GM18519 (cell line): ENCODE measurements around the gene CST1.
"Not testable (repeated sequence)": the region's sequence is repeated elsewhere in the genome, so short reads cannot be mapped to it uniquely, and the experiment has no call there.

ENCODE experiments used
- ATAC-seq: cut with Tn5 transposase; IDR thresholded peaks from one replicate; pipeline ENCODE4 v1.9.1; 2021; ENCODE audit warnings: mild to moderate bottlenecking, moderate library complexity; ENCODE audit not compliant: unreplicated experiment, low FRiP score

CST1 gene

GRCh38 chr20:23756792-23757191, 6.1 kb upstream of the CST1 start:
- not testable (repeated sequence) for ATAC-seq

- ATAC-seq = not testable (repeated sequence)
Observed at GRCh38 chr20:23755131-23755611, 4.4 kb upstream of the CST1 start.

GRCh38 chr20:23754731-23755130, 4.0 kb upstream of the CST1 start:
- no peak for ATAC-seq

- ATAC-seq = no peak
Observed at GRCh38 chr20:23753589-23753988, 2.9 kb upstream of the CST1 start.

- no peak for ATAC-seq
Observed at GRCh38 chr20:23753194-23753548, 2.4 kb upstream of the CST1 start.

- no peak for ATAC-seq
Observed at GRCh38 chr20:23752481-23753193, 1.9 kb upstream of the CST1 start.

- ATAC-seq = no peak
Observed at GRCh38 chr20:23752019-23752418, 1.3 kb upstream of the CST1 start.

- ATAC-seq = no peak
Observed at GRCh38 chr20:23749746-23750145, 989 bp downstream of the CST1 start.

GRCh38 chr20:23748975-23749374, 1.8 kb downstream of the CST1 start:
- ATAC-seq = not testable (repeated sequence)

- not testable (repeated sequence) for ATAC-seq
Observed at GRCh38 chr20:23747551-23747950, 3.2 kb downstream of the CST1 start.

GRCh38 chr20:23747092-23747491, 3.6 kb downstream of the CST1 start:
- ATAC-seq = not testable (repeated sequence)

GRCh38 chr20:23746321-23746720, 4.4 kb downstream of the CST1 start:
- ATAC-seq = no peak

- no peak for ATAC-seq
Observed at GRCh38 chr20:23745247-23745646, 5.5 kb downstream of the CST1 start.

- no peak for ATAC-seq
Observed at GRCh38 chr20:23744817-23745216, 5.9 kb downstream of the CST1 start.

GRCh38 chr20:23735391-23735790, 15.3 kb downstream of the CST1 start:
- not testable (repeated sequence) for ATAC-seq

- not testable (repeated sequence) for ATAC-seq
Observed at GRCh38 chr20:23734949-23735348, 15.8 kb downstream of the CST1 start.

- ATAC-seq = not testable (repeated sequence)
Observed at GRCh38 chr20:23734440-23734839, 16.3 kb downstream of the CST1 start.

GRCh38 chr20:23727016-23727415, 23.7 kb downstream of the CST1 start:
- ATAC-seq = no peak

GRCh38 chr20:23725102-23725501, 25.6 kb downstream of the CST1 start:
- no peak for ATAC-seq

- not testable (repeated sequence) for ATAC-seq
Observed at GRCh38 chr20:23723659-23724307, 27.0 kb downstream of the CST1 start.

- ATAC-seq = not testable (repeated sequence)
Observed at GRCh38 chr20:23722851-23723250, 27.9 kb downstream of the CST1 start.

- no peak for ATAC-seq
Observed at GRCh38 chr20:23721962-23722361, 28.8 kb downstream of the CST1 start.
